SK-MEL-5 (cell line): ENCODE results near the gene CAMK1. TPM values are rescaled to one million over a fixed set of nuclear protein-coding genes. Genes with fewer than 3 reads are reported as not detected.

ENCODE experiments used
- DNase-seq: peaks from one replicate; pipeline ENCODE4 v3.0.0-alpha.2; 2016; ENCODE audit warnings: low read depth, low spot score
- in situ Hi-C: cut with HindIII; loops from 2 replicates; pipeline ENCODE4 v1.10.0; 2016; ENCODE audit warnings: low sequenced_read_pairs, high pct_unique_total_duplicates, low pct_unique_long_range_greater_than_20kb
- total RNA-seq: library from RNA; depleted of rRNA; stranded (reverse); fragments of >200 nt; shearing (Covaris generic); gene quantifications from 2 replicates; pipeline ENCODE4 v1.2.3, GENCODE V29; 2014

CAMK1 gene
- total RNA-seq, 1 experiment from 2014 or later = 0.32 TPM

DNA sequence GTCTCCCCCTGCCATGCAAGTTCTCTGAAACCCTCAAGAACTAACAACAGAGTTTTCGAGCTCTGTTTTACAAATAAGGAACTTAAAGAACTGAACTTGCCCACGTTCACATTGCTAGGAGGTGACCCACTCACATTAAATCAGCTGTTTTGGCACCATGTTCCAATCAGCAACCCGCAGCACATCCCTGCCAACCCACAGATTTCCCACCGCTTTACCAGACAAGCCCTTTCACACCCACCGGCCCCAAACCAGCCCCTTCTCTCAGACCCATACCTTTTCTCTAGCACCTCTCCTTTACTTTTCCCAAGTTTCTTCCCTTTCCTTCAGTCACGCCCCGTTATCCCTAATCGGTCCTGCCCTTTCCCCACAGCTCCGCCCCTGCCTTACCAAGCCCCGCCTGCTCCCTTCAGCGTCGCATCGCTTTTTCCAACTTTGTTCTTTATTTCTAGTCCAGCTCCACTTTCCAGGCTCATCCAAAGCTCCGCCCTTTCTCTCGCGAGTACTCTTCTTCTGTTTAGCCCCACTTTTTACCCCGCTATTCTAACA is 39.0 kb downstream of the CAMK1 start:
- DNase-seq = no peak
- in situ Hi-C loops = no loop called here

DNA sequence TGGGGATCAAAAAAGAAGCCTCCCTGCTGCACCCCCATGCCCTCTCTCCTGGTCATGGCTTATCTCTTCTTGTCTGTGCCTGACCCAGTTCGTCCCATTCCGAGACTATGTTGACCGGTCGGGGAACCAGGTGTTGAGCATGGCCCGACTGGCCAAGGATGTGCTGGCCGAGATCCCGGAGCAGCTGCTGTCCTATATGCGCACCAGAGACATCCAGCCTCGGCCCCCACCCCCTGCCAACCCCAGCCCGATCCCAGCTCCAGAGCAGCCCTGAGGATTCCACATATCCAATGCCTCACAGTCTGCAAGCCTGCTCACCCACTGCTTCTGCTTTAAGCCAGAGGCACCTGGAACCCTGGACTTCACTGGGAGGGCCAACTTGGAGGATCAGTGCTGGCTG is 40.3 kb downstream of the CAMK1 start:
- in situ Hi-C loops = no loop called here
- DNase-seq = no peak

DNA sequence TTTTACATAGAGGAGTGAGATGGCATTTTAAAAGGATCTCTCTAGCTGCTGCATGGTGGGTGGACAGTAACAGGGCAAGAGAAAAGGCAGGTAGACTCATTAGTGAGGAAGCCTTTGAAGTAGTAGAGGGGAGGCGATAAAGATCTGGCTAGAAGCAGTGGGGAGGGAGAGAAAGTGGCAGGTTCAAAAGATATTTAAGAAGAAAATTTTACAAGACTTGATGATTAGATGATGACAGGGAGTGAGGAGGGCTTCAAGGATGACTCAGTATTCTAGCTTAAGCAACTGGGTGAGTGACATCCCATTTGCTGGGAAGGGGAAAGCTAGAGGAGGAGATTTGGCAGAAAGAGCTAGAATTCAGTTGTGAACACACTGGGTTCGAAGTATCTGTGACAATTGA is 42.0 kb downstream of the CAMK1 start:
- DNase-seq = no peak
- in situ Hi-C loops = no loop called here

GRCh38 chr3:9727041-9727595 is 42.6 kb downstream of the CAMK1 start:
- in situ Hi-C loops = no loop called here
- DNase-seq = peak; percentile 73

DNA sequence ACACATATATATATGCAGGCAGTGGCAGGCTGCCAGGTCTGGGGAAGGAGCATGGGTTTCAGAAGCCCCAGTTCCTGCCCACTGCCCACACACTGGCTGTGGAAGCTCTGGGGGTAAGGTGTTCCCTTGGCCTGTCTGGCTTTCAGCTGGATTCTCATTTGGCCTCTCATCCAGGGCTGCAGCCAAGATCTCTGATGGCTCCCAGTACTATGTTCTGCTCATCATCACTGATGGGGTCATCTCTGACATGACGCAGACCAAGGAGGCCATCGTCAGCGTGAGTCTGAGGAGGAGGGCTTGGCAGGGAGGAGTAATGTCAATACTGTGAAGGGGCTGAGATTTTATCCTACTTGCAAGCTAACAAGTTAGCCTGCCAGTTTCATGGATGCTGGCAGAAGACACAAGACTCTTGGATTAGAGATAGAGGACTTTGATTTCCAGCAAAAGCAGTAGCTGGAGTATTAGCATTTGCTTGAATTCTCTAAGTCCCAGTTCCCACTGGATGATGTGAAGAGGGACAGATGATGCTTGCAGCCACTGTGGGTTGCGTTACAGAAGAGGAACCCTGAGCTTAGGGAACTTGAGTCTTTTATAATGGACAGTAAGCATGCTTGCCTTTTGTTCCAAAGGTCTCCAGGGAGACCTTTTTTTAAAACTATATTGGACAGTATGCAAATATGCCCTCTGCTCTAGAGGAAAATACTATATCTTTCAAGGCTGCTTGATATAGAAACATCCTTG is 43.8 kb downstream of the CAMK1 start:
- no peak for DNase-seq
- in situ Hi-C loops = no loop called here

DNA sequence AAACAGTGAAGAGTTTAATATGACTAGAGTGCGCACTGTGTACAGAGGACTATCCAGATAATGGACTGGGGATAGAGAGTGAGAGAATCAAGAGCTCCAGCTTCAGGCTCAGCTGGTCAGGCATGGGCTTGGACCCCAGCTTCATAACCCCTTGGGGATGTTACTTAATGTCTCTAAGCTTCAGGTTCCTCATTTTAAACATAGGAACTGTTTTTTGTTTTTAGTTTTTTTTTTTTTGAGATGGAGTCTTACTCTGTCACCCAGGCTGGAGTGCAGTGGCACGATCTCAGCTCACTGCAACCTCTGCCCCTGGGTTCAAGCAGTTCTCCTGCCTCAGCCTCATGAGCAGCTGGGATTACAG is 48.1 kb downstream of the CAMK1 start:
- in situ Hi-C loops = no loop called here
- DNase-seq = no peak

- no peak for DNase-seq
- in situ Hi-C loops = no loop called here
Observed at GRCh38 chr3:9721015-9721699, 48.6 kb downstream of the CAMK1 start.

GRCh38 chr3:9718118-9718517 is 51.6 kb downstream of the CAMK1 start:
- in situ Hi-C loops = no loop called here
- no peak for DNase-seq

DNA sequence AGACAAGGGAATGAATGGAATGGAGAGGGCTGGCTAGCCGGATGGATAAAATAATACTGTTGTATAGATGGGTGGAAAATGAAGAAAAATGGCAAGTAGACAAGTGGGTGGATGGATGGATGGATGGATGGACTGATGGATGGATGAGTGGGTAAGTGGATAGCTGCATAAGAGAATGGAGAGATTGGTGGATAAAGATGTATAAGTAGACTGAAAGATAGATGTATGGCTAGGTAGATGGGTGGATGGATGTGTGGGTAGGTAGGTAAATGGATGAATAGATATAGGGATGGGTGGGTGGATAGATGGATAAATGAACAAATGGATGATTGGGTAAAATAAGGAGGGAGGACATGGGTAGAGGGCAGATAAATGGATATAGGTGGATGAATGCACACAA is 52.2 kb downstream of the CAMK1 start:
- in situ Hi-C loops = no loop called here
- no peak for DNase-seq

DNA sequence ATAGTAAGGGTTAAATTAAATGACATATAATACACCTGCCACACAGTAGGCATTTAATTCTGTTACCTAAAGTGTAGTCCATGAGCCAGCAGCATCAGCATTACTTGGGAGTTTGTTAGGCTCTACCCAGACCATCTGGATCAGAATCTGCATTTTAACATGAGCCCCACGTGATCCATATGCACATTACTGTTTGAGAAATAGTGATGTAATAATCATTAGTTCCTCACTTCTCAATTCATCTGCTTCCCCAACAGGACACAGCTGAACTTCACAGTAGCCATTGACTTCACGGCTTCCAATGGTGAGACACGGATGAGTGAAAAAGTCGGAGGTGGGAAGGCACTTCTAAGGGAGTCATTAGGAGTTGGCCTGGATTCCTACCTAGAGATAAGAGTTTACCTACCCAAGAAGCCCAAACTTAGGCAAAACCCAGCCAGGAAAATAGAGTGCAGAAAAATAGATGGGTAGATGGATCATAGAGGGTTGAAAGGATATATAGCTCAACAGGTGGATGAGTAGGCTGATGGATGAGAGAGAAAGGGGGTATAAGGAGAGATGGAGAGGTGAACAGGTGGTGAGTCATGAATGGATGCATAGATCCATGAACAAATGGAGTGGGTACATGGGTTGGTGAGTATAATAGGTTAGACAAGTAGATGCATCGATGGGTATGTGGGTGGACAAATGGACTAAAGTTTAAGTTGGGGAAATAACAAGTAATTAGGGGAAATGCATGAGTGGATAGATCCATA is 52.8 kb downstream of the CAMK1 start:
- in situ Hi-C loops = no loop called here
- DNase-seq = no peak

DNA sequence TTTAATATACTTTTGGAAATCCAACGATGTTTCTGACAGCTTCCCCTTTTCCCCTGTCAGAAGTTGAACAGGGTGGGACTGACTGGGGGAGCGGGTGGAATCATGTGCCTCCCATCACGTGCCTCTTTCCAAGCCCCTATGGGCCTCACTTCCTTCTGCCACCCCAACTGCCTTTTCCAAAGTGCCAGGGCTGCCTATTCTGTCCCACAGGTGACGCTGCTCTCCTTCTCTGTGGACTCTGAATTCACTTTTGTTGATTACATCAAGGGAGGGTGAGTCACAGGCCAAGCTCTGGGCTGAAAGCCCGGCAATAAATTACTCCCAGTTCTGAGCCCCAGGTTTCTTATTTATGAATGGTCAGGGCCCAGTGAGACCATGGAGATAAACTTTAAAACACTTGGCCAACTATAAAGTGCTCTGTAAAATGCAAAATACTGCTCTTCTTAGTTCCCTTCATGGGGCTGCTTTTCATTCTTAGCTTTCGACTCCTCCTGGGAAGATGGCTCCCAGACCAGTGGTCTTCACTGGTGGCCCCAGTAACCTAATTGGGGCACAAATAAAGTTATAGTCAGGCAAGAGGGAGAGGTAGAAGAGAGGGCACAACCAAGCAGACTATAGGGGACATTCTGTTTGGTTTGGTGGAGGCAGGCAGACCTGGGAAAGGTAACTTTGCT is 53.8 kb downstream of the CAMK1 start:
- DNase-seq = peak; percentile 91
- in situ Hi-C loops = no loop called here

- in situ Hi-C loops = no loop called here
- DNase-seq = peak; percentile 40
Observed at GRCh38 chr3:9715136-9715535, 54.6 kb downstream of the CAMK1 start.

DNA sequence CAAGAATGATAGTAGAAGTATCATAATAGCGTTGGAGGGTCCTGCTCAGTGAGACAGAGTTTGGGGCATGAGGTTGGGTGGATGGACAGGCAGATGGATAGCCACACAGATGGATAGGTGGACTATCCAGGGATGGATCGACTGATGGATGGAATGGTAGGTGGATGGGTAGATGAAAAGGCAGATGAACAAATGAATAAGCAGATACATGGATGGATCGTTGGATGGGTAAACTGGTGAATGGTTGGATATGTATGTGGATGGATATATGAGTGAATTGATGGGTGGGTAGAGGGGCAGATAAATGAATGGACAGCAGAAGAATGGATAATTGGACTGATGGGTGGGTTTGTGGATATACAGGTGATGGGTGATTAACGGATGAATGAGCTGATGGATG is 56.6 kb downstream of the CAMK1 start:
- DNase-seq = no peak
- in situ Hi-C loops = no loop called here

- no peak for DNase-seq
- in situ Hi-C loops = no loop called here
Observed at GRCh38 chr3:9712415-9712814, 57.3 kb downstream of the CAMK1 start.

DNA sequence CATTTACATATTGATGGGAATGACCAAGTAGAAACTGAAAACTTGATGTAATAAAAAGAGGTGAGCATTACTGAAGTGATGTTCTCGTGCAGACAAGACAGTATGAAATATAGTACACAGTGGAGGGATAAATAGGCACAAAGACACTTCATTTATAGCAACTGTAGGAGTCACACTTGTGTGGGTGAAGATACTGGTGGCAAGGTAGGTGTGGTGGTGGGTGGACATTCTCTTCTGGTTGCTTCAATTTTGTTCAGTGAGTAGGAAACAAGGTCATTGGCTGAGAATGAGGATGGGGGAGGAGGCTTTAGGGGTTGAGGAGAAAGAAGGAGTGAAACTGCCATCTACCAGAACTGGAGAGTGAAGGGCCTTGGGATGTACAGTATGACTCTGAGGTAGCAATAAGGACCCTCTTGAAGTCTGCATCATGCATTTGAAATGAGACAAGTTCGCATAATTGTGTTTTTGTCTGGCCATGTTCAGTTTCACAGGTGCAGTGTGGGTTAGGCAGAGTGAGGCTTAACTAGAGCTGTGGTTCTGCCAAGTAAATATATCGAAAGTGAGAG is 59.5 kb downstream of the CAMK1 start:
- no peak for DNase-seq
- in situ Hi-C loops = no loop called here
